PC-9 (cell line): ENCODE measurements around the gene DHRS13. TPM values are rescaled to one million over a fixed set of nuclear protein-coding genes. Genes with fewer than 3 reads are reported as not detected.

ENCODE experiments used
- BruUV-seq: library from RNA; stranded (reverse); fragments of 400-500 nt; replicated peaks from 2 replicates; lab custom pipeline; 2021; lab: Mats Ljungman, UMichigan
- CTCF ChIA-PET: fragments of 300-600 bp; sonication (Branson Sonifier 250); formaldehyde crosslinking; loops from one replicate; lab custom pipeline; 2022; ENCODE audit warnings: antibody characterized with exemption; lab: Charles Lee
- POLR2A ChIA-PET: fragments of 300-600 bp; sonication (Branson Sonifier 250); formaldehyde crosslinking; loops from one replicate; lab custom pipeline; 2022; ENCODE audit warnings: antibody characterized with exemption; ENCODE audit not compliant: unreplicated experiment; lab: Charles Lee
- DNase-seq, 2 experiments: peaks; one replicate each; pipeline versions ENCODE4 v3.0.0 to v3.0.0-alpha.2; 2015 to 2022; ENCODE audit warnings: mixed read lengths in 1 of 2
- H2AFZ ChIP-seq: fragments of 200-600 bp; sonication (generic); 2 replicates; pipeline ENCODE4 v1.8.1; 2017; ENCODE audit warnings: antibody characterized with exemption
- H3F3A ChIP-seq: fragments of 200-600 bp; sonication (generic); 2 replicates; pipeline ENCODE4 v1.8.1; 2017; ENCODE audit warnings: antibody characterized with exemption, mild to moderate bottlenecking, low read depth; ENCODE audit not compliant: insufficient read depth
- H3K27ac ChIP-seq: fragments of 200-600 bp; sonication (generic); 2 replicates; pipeline ENCODE4 v1.6.1; 2016; ENCODE audit warnings: mixed run types
- H3K27me3 ChIP-seq: fragments of 200-600 bp; sonication (generic); 2 replicates; pipeline ENCODE4 v1.6.1; 2016; ENCODE audit warnings: low read depth, mixed run types; ENCODE audit not compliant: insufficient read depth
- H3K36me3 ChIP-seq: fragments of 200-600 bp; sonication (generic); 2 replicates; pipeline ENCODE4 v1.6.1; 2016; ENCODE audit warnings: low read depth, mixed run types
- H3K4me1 ChIP-seq: fragments of 200-600 bp; sonication (generic); replicated peaks from 2 replicates; pipeline ENCODE4 v1.6.1; 2016; ENCODE audit warnings: mixed run types; ENCODE audit not compliant: insufficient read depth
- H3K4me2 ChIP-seq: fragments of 200-600 bp; sonication (generic); 2 replicates; pipeline ENCODE4 v1.6.1; 2017; ENCODE audit warnings: mixed run types
- H3K4me3 ChIP-seq: fragments of 200-600 bp; sonication (generic); 2 replicates; pipeline ENCODE4 v1.6.1; 2016; ENCODE audit warnings: mixed run types
- H3K79me2 ChIP-seq: fragments of 200-600 bp; sonication (generic); 2 replicates; pipeline ENCODE4 v1.6.1; 2017; ENCODE audit warnings: low read depth, mixed run types
- H3K9me2 ChIP-seq: fragments of 200-600 bp; sonication (generic); 2 replicates; pipeline ENCODE4 v1.8.1; 2017; ENCODE audit warnings: mild to moderate bottlenecking; ENCODE audit not compliant: insufficient read depth
- H3K9me3 ChIP-seq: fragments of 200-600 bp; sonication (generic); 2 replicates; pipeline ENCODE4 v1.8.1; 2016; ENCODE audit warnings: low read depth; ENCODE audit not compliant: insufficient read depth
- H4K20me1 ChIP-seq: fragments of 200-600 bp; sonication (generic); 2 replicates; pipeline ENCODE4 v1.8.1; 2017; ENCODE audit not compliant: insufficient read depth
- EZH2 ChIP-seq: fragments of 200-600 bp; sonication (generic); IDR thresholded peaks from 2 replicates; pipeline ENCODE4 v1.8.0; 2017; ENCODE audit warnings: antibody characterized with exemption, low read depth
- intact Hi-C: fragments of 100-400 bp; cut with micrococcal nuclease; formaldehyde crosslinking; loops from one replicate; pipeline ENCODE4 v1.10.0; 2022; ENCODE audit not compliant: unreplicated experiment
- total RNA-seq: library from RNA; stranded (reverse); gene quantifications from 2 replicates; pipeline ENCODE4 v1.2.3, GENCODE V29; 2021
- TF ChIP-seq, protein P1 (sequence below): fragments of 200-600 bp; sonication (generic); conservative IDR thresholded peaks from 2 replicates; pipeline ENCODE4 v1.6.1; 2017; ENCODE audit warnings: mixed run types, antibody characterized with exemption, mild to moderate bottlenecking, moderate library complexity

DHRS13 gene
- total RNA-seq, 1 experiment from 2014 or later: 15.8 TPM

DNA sequence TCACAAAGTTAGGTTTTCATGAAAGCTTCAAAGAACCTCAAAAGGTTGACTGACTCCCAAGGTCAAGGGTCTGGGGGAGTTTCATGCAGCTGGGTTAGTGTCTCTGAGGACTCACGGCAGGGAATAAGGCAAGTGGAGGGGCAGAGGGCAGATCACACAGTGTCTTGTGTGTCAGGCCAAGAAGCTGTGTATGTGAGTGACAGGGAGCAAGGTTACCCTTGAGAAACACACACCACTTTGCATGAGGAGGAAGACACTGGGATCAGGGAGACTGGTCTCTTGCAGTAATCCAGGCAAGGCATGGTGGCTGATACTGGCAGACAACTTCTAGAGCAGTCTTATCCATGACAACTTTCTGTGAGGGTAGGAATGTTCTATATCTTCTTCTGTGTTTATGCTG, 11.7 kb downstream of the DHRS13 start:
- CTCF ChIA-PET: no interaction called here
- Histone ChIP-seq H3K79me2 (peaks cover 5% of the 10 kb centered on the region; the same call in 1 of the 2 replicates), H3K27ac (no peak overlapping the region), H3K27me3 (no peaks in the 10 kb centered on the region), H3K9me2 (no peaks in the 10 kb centered on the region), H3K4me3 (no peak overlapping the region), H3K4me2 (no peak overlapping the region), H4K20me1 (no peaks in the 10 kb centered on the region), H3F3A (peaks cover 9% of the 10 kb centered on the region; the same call in 1 of the 2 replicates), H3K9me3 (no peaks in the 10 kb centered on the region), H3K4me1 (0 out of 2 replicates have a peak, but pooled peaks cover 6% of the 10 kb centered on the region), H2AFZ (no peak overlapping the region), H3K36me3 (no peaks in the 10 kb centered on the region)
- DNase-seq: no peak
- TF ChIP-seq, protein P1, sequence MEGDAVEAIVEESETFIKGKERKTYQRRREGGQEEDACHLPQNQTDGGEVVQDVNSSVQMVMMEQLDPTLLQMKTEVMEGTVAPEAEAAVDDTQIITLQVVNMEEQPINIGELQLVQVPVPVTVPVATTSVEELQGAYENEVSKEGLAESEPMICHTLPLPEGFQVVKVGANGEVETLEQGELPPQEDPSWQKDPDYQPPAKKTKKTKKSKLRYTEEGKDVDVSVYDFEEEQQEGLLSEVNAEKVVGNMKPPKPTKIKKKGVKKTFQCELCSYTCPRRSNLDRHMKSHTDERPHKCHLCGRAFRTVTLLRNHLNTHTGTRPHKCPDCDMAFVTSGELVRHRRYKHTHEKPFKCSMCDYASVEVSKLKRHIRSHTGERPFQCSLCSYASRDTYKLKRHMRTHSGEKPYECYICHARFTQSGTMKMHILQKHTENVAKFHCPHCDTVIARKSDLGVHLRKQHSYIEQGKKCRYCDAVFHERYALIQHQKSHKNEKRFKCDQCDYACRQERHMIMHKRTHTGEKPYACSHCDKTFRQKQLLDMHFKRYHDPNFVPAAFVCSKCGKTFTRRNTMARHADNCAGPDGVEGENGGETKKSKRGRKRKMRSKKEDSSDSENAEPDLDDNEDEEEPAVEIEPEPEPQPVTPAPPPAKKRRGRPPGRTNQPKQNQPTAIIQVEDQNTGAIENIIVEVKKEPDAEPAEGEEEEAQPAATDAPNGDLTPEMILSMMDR: no peak
- no peak for TF ChIP-seq EZH2
- no TSS peak for BruUV-seq
- POLR2A ChIA-PET: no interaction called here
- intact Hi-C loops: no loop called here

DNA sequence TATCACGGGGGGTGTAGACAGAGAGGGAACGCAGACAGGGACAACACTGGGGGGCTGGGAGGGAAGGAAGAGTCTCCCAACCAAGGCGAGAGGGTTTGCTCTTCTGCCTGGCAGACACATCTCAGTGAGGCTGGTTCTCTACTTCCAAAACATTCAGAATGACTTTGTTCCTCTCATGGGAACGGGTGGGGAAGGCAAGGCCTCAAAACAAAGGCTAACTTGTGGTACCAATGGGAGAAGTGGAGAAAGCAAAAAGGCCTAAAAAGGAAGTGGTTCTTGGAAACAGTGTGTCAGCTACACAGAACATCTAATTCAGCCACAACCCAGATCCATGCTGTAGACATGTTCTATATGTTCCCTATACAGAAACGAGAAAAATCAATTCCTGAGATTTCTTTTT, 12.9 kb downstream of the DHRS13 start:
- TF ChIP-seq EZH2: no peak
- TF ChIP-seq, protein P1: no peak
- ChIA-PET POLR2A (no interaction called here), CTCF (no interaction called here)
- H3K9me2 ChIP-seq: no peaks in the 10 kb centered on the region
- no peak overlapping the region for H3K4me3 ChIP-seq
- peaks cover 5% of the 10 kb centered on the region; the same call in 1 of the 2 replicates for H3F3A ChIP-seq
- no TSS peak for BruUV-seq
- H3K27ac ChIP-seq: no peak overlapping the region
- H3K9me3 ChIP-seq: no peaks in the 10 kb centered on the region
- H3K79me2 ChIP-seq: no peaks in the 10 kb centered on the region
- H3K36me3 ChIP-seq: no peaks in the 10 kb centered on the region
- H3K27me3 ChIP-seq: no peaks in the 10 kb centered on the region
- no peak for DNase-seq
- intact Hi-C loops: no loop called here
- H2AFZ ChIP-seq: no peak overlapping the region
- H3K4me2 ChIP-seq: no peak overlapping the region
- no peaks in the 10 kb centered on the region for H3K4me1 ChIP-seq
- H4K20me1 ChIP-seq: no peaks in the 10 kb centered on the region

DNA sequence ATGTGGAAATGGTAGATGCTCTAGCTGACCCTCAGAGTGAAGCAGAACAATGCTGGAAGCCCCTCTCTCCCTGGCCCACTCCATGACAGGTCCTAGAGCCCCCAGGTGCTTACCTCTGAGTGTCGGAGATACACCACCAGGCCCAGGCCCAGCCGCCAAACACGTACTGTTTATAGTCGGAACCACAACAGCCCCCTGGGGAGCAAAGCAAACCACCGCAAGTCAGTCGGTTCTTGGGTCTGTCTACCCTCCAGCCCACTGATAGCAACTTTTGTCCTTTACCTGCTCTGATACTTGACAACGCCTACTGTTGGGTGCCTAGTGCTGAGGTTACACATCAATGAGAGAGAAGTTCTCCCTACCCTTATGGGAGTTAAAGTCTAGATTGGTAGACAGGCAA, 14.0 kb downstream of the DHRS13 start:
- BruUV-seq: no TSS peak
- Histone ChIP-seq H3K79me2 (no peaks in the 10 kb centered on the region), H3F3A (peaks cover 5% of the 10 kb centered on the region; the same call in 1 of the 2 replicates), H3K36me3 (no peaks in the 10 kb centered on the region), H3K27me3 (no peaks in the 10 kb centered on the region), H3K9me3 (no peaks in the 10 kb centered on the region), H2AFZ (no peak overlapping the region), H4K20me1 (no peaks in the 10 kb centered on the region), H3K9me2 (no peaks in the 10 kb centered on the region), H3K27ac (no peak overlapping the region), H3K4me1 (no peaks in the 10 kb centered on the region), H3K4me3 (no peak overlapping the region), H3K4me2 (no peak overlapping the region)
- intact Hi-C loops: no loop called here
- POLR2A ChIA-PET: no interaction called here
- CTCF ChIA-PET: no interaction called here
- DNase-seq: no peak
- TF ChIP-seq, protein P1: no peak
- no peak for TF ChIP-seq EZH2
